ENCODE results near the gene MBOAT2.

DNA sequence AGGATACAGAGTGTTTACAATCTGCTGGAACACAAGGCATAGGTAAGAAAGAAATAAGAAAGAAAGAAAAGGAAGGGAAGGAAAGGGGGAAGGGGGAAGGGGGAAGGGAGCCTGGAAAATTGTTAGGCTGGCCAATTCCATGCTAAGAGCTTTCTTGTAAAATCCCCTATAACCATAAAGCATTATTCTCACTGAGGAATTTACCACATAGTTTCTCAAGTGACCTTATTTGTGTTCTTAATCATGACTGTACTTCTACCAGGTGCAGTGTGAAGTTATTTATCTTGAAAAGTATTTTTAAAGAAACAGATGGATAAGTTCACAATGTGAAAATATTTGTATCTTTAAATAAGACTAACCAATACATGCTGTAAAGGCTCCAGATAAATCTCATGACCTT, 126.9 kb downstream of the MBOAT2 start:
- TF ChIP-seq, protein P1, sequence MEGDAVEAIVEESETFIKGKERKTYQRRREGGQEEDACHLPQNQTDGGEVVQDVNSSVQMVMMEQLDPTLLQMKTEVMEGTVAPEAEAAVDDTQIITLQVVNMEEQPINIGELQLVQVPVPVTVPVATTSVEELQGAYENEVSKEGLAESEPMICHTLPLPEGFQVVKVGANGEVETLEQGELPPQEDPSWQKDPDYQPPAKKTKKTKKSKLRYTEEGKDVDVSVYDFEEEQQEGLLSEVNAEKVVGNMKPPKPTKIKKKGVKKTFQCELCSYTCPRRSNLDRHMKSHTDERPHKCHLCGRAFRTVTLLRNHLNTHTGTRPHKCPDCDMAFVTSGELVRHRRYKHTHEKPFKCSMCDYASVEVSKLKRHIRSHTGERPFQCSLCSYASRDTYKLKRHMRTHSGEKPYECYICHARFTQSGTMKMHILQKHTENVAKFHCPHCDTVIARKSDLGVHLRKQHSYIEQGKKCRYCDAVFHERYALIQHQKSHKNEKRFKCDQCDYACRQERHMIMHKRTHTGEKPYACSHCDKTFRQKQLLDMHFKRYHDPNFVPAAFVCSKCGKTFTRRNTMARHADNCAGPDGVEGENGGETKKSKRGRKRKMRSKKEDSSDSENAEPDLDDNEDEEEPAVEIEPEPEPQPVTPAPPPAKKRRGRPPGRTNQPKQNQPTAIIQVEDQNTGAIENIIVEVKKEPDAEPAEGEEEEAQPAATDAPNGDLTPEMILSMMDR (IDR thresholded peaks at IDR 0.05): no peak
- no peak for TF ChIP-seq EZH2 (IDR thresholded peaks at IDR 0.05; ENCODE audit: borderline replicate concordance, insufficient read depth, low read depth, low read length, poor library complexity, severe bottlenecking)

All from B cell (primary cell).